WTC11 (cell line): ENCODE results near the gene ANGPTL1. TPM values are rescaled to one million over a fixed set of nuclear protein-coding genes. Genes with fewer than 3 reads are reported as not detected.

ENCODE experiments used
- ATAC-seq: fragments of 200-7000 bp; cut with Tn5 transposase; 2 replicates; pipeline ENCODE4 v1.10.0; 2021; ENCODE audit warnings: mild to moderate bottlenecking, moderate library complexity
- CTCF ChIA-PET: fragments of 300-600 bp; sonication (Branson Sonifier 250); formaldehyde crosslinking; loops from one replicate; lab custom pipeline; 2021; ENCODE audit warnings: antibody characterized with exemption; lab: Charles Lee
- POLR2A ChIA-PET: fragments of 350-600 bp; sonication (Branson Sonifier 250); formaldehyde crosslinking; loops from one replicate; lab custom pipeline; 2021; ENCODE audit warnings: antibody characterized with exemption; lab: Charles Lee
- DNase-seq: peaks from one replicate; pipeline ENCODE4 v3.0.0; 2021; ENCODE audit warnings: low spot score
- H3K27ac Mint-ChIP-seq: 2 replicates; pipeline ENCODE4 v1.8.0; 2021; ENCODE audit warnings: mixed read lengths
- H3K27me3 Mint-ChIP-seq: 2 replicates; pipeline ENCODE4 v1.8.0; 2021; ENCODE audit warnings: low read depth, mild to moderate bottlenecking, moderate library complexity, mixed read lengths
- H3K36me3 Mint-ChIP-seq: 2 replicates; pipeline ENCODE4 v1.8.0; 2021; ENCODE audit warnings: mixed read lengths
- H3K4me1 Mint-ChIP-seq: 2 replicates; pipeline ENCODE4 v1.8.0; 2022; ENCODE audit warnings: mixed read lengths
- H3K4me3 Mint-ChIP-seq: 2 replicates; pipeline ENCODE4 v1.8.0; 2021; ENCODE audit warnings: mild to moderate bottlenecking, moderate library complexity, mixed read lengths
- H3K9me3 Mint-ChIP-seq: 2 replicates; pipeline ENCODE4 v1.8.0; 2021; ENCODE audit warnings: mixed read lengths
- AFF4 ChIP-seq: sonication (generic); formaldehyde crosslinking; IDR thresholded peaks from 2 replicates; pipeline ENCODE4 v1.8.1; 2023; ENCODE audit warnings: mild to moderate bottlenecking, missing genetic modification reagents, borderline replicate concordance
- CREB1 ChIP-seq: sonication (generic); formaldehyde crosslinking; IDR thresholded peaks from 2 replicates; pipeline ENCODE4 v1.8.0; 2023; ENCODE audit warnings: mild to moderate bottlenecking, missing genetic modification reagents
- CTCF ChIP-seq: fragments of 200-600 bp; IDR thresholded peaks from 2 replicates; pipeline ENCODE4 v1.8.0; 2022; ENCODE audit warnings: antibody characterized with exemption
- E2F5 ChIP-seq: sonication (generic); formaldehyde crosslinking; IDR thresholded peaks from 2 replicates; pipeline ENCODE4 v1.8.1; 2022; ENCODE audit warnings: mild to moderate bottlenecking, moderate library complexity, missing genetic modification reagents
- ELF4 ChIP-seq: sonication (generic); formaldehyde crosslinking; IDR thresholded peaks from 2 replicates; pipeline ENCODE4 v1.8.1; 2022; ENCODE audit warnings: low read depth, mild to moderate bottlenecking, moderate library complexity, missing genetic modification reagents
- GABPB1 ChIP-seq: sonication (generic); formaldehyde crosslinking; IDR thresholded peaks from 2 replicates; pipeline ENCODE4 v1.8.1; 2023; ENCODE audit warnings: mild to moderate bottlenecking, missing genetic modification reagents
- HMGA2 ChIP-seq: fragments of 250-450 bp; sonication (Bioruptor Pico); IDR thresholded peaks from 2 replicates; pipeline ENCODE4 v1.4.0; 2021; ENCODE audit warnings: mild to moderate bottlenecking, moderate library complexity
- HMGXB4 ChIP-seq: sonication (generic); formaldehyde crosslinking; IDR thresholded peaks from 2 replicates; pipeline ENCODE4 v1.8.1; 2023; ENCODE audit warnings: mild to moderate bottlenecking, moderate library complexity, missing genetic modification reagents
- IRF1 ChIP-seq: sonication (generic); formaldehyde crosslinking; IDR thresholded peaks from 2 replicates; pipeline ENCODE4 v1.8.0; 2023; ENCODE audit warnings: missing genetic modification reagents
- JUN ChIP-seq: sonication (generic); formaldehyde crosslinking; IDR thresholded peaks from 2 replicates; pipeline ENCODE4 v1.8.0; 2023; ENCODE audit warnings: mild to moderate bottlenecking, missing genetic modification reagents
- MAX ChIP-seq: sonication (generic); formaldehyde crosslinking; IDR thresholded peaks from 2 replicates; pipeline ENCODE4 v1.8.0; 2022; ENCODE audit warnings: mild to moderate bottlenecking, missing genetic modification reagents
- RORB ChIP-seq: fragments of 250-450 bp; sonication (Bioruptor Pico); IDR thresholded peaks from 2 replicates; pipeline ENCODE4 v1.9.0; 2021; ENCODE audit warnings: mild to moderate bottlenecking
- SMAD4 ChIP-seq: sonication (generic); formaldehyde crosslinking; IDR thresholded peaks from 2 replicates; pipeline ENCODE4 v1.8.0; 2022; ENCODE audit warnings: mild to moderate bottlenecking, missing genetic modification reagents
- SP1 ChIP-seq: sonication (generic); formaldehyde crosslinking; conservative IDR thresholded peaks from 2 replicates; pipeline ENCODE4 v1.8.1; 2022; ENCODE audit warnings: missing genetic modification reagents
- TEAD1 ChIP-seq: sonication (generic); formaldehyde crosslinking; IDR thresholded peaks from 2 replicates; pipeline ENCODE4 v1.8.0; 2022; ENCODE audit warnings: mild to moderate bottlenecking, missing genetic modification reagents
- TP53 ChIP-seq: sonication (generic); formaldehyde crosslinking; IDR thresholded peaks from 2 replicates; pipeline ENCODE4 v1.8.1; 2023; ENCODE audit warnings: mild to moderate bottlenecking, missing genetic modification reagents
- ZNF317 ChIP-seq: sonication (generic); formaldehyde crosslinking; IDR thresholded peaks from 2 replicates; pipeline ENCODE4 v1.8.1; 2023; ENCODE audit warnings: low read depth, mild to moderate bottlenecking, moderate library complexity, missing genetic modification reagents, borderline replicate concordance
- ZNF396 ChIP-seq: fragments of 250-450 bp; sonication (Bioruptor Pico); IDR thresholded peaks from 2 replicates; pipeline ENCODE4 v1.8.0; 2021; ENCODE audit warnings: mild to moderate bottlenecking, moderate library complexity, borderline replicate concordance
- ZNF532 ChIP-seq: fragments of 250-450 bp; sonication (Bioruptor Pico); IDR thresholded peaks from 2 replicates; pipeline ENCODE4 v1.9.0; 2021; ENCODE audit warnings: mild to moderate bottlenecking, borderline replicate concordance
- ZNF671 ChIP-seq: fragments of 250-450 bp; sonication (Bioruptor Pico); IDR thresholded peaks from 2 replicates; pipeline ENCODE4 v1.8.0; 2021; ENCODE audit warnings: mild to moderate bottlenecking
- total RNA-seq: library from RNA; stranded (reverse); gene quantifications from 3 replicates; pipeline ENCODE4 v1.2.3, GENCODE V29; 2021

Gene ANGPTL1
- total RNA-seq, 1 experiment from 2014 or later, result not detected

- ChIA-PET POLR2A (no interaction called here), CTCF (no interaction called here)
- Mint-ChIP-seq H3K4me3 (no peak overlapping the region), H3K9me3 (no peaks in the 10 kb centered on the region), H3K27ac (no peak overlapping the region), H3K4me1 (peaks cover 5% of the 10 kb centered on the region; the same call in 1 of the 2 replicates)
- DNase-seq, result no peak
- ATAC-seq, result no peak
- TF ChIP-seq JUN (CRISPR knock-in tag) (no peak), SP1 (no peak), MAX (CRISPR knock-in tag) (no peak), CTCF (no peak), CREB1 (CRISPR knock-in tag) (no peak), SMAD4 (no peak), ZNF317 (no peak), TP53 (CRISPR knock-in tag) (no peak), TEAD1 (CRISPR knock-in tag) (no peak), IRF1 (no peak), ZNF671 (CRISPR knock-in tag) (no peak), AFF4 (CRISPR knock-in tag) (no peak), HMGXB4 (CRISPR knock-in tag) (no peak), E2F5 (CRISPR knock-in tag) (no peak), GABPB1 (CRISPR knock-in tag) (no peak), HMGA2 (CRISPR knock-in tag) (no peak), RORB (CRISPR knock-in tag) (no peak), ZNF532 (CRISPR knock-in tag) (no peak), ELF4 (CRISPR knock-in tag) (no peak), ZNF396 (no peak)
- TF ChIP-seq, all 79 proteins: peak for 0
- Mint-ChIP-seq H3K36me3 (peaks cover 10% of the 10 kb centered on the region), H3K27me3 (no peaks in the 10 kb centered on the region)
Observed at GRCh38 chr1:178802873-178803272, 68.0 kb downstream of the ANGPTL1 start.
